H1 (cell line): ENCODE data around the gene NUDT6. TPM values are rescaled to one million over a fixed set of nuclear protein-coding genes. Genes with fewer than 3 reads are reported as not detected.

Experiments
- ATF2 ChIP-seq: IDR thresholded peaks from 2 replicates; pipeline ENCODE4 v1.6.1; 2012; ENCODE audit warnings: low read length, inconsistent platforms
- HDAC2 ChIP-seq, 2 experiments: fragments of 300-600 bp in 1 of 2; sonication (generic) in 1 of 2; IDR thresholded peaks; 2 replicates each; pipeline ENCODE4 v1.6.1; 2011 to 2012; ENCODE audit warnings: low read depth in 2 of 2, low read length in 2 of 2, mild to moderate bottlenecking in 2 of 2, moderate library complexity in 2 of 2, borderline replicate concordance in 1 of 2, inconsistent platforms in 1 of 2
- KDM5A ChIP-seq: fragments of 200-600 bp; IDR thresholded peaks from 2 replicates; pipeline ENCODE4 v1.7.1; 2012; ENCODE audit warnings: mild to moderate bottlenecking, low read length, inconsistent platforms, mixed read lengths
- POLR2A ChIP-seq, 2 experiments: IDR thresholded peaks; 1 replicate in 1 of 2; 2 replicates in 1 of 2; pipeline ENCODE4 v1.6.1; 2011; ENCODE audit warnings: low read depth in 2 of 2, low read length in 2 of 2, mild to moderate bottlenecking in 2 of 2; ENCODE audit errors: control extremely low read depth in 1 of 2
- POLR2AphosphoS5 ChIP-seq: IDR thresholded peaks from 2 replicates; pipeline ENCODE4 v1.6.1; 2011; ENCODE audit warnings: low read depth, low read length
- polyA plus RNA-seq, 7 experiments: library from polyadenylated mRNA; depleted of rRNA in 3 of 7; stranded (reverse) in 5 of 7; unstranded in 2 of 7; fragments of >200 nt in 5 of 7; fragments of 200-250 nt in 2 of 7; gene quantifications; 1 replicate in 5 of 7; 2 replicates in 1 of 7; 4 replicates in 1 of 7; pipeline versions ENCODE4 v1.2.1 to v1.2.3, GENCODE V29; 2011 to 2013; ENCODE audit warnings: missing spikeins in 2 of 7, mixed read lengths in 2 of 7
- total RNA-seq: library from RNA; stranded (reverse); fragmentation: NEBNext Ultra II Directional; extraction: Animal tissue kit (Norgen Biotek cat#: 25700); gene quantifications from 2 replicates; pipeline ENCODE4 v1.2.1, GENCODE V29; 2021
- TF ChIP-seq, protein P1 (sequence below): fragments of 300-600 bp; sonication (generic); IDR thresholded peaks from 2 replicates; pipeline ENCODE4 v1.7.1; 2012; ENCODE audit warnings: low read length, moderate library complexity, mild to moderate bottlenecking, inconsistent platforms; ENCODE audit not compliant: insufficient replicate concordance

The NUDT6 gene
- total and polyA plus RNA-seq, 2 of the 8 experiments (the other 6 are each of a cell fraction or from before 2014, with no cell fraction given): 5.0 to 12.4 TPM

DNA sequence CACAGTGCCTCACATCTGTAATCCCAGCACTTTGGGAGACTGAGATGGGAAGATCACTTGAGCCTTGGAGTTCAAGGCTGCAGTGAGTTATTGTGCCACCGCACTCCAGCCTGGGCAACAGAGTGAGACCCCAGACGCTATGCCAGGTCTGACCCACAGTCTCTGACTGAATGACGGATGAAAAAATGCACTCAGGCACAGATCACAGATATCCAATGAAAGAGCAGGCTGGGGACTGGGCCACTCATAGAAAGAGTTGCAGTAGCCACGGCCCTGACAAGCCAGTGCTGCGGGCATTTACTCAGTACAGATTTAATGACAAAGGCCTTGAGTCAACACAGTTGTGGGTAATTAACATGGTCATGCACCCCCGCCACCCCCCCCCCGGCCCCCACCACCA lies 22.7 kb downstream of the NUDT6 start (continued):
- TF ChIP-seq, protein P1, sequence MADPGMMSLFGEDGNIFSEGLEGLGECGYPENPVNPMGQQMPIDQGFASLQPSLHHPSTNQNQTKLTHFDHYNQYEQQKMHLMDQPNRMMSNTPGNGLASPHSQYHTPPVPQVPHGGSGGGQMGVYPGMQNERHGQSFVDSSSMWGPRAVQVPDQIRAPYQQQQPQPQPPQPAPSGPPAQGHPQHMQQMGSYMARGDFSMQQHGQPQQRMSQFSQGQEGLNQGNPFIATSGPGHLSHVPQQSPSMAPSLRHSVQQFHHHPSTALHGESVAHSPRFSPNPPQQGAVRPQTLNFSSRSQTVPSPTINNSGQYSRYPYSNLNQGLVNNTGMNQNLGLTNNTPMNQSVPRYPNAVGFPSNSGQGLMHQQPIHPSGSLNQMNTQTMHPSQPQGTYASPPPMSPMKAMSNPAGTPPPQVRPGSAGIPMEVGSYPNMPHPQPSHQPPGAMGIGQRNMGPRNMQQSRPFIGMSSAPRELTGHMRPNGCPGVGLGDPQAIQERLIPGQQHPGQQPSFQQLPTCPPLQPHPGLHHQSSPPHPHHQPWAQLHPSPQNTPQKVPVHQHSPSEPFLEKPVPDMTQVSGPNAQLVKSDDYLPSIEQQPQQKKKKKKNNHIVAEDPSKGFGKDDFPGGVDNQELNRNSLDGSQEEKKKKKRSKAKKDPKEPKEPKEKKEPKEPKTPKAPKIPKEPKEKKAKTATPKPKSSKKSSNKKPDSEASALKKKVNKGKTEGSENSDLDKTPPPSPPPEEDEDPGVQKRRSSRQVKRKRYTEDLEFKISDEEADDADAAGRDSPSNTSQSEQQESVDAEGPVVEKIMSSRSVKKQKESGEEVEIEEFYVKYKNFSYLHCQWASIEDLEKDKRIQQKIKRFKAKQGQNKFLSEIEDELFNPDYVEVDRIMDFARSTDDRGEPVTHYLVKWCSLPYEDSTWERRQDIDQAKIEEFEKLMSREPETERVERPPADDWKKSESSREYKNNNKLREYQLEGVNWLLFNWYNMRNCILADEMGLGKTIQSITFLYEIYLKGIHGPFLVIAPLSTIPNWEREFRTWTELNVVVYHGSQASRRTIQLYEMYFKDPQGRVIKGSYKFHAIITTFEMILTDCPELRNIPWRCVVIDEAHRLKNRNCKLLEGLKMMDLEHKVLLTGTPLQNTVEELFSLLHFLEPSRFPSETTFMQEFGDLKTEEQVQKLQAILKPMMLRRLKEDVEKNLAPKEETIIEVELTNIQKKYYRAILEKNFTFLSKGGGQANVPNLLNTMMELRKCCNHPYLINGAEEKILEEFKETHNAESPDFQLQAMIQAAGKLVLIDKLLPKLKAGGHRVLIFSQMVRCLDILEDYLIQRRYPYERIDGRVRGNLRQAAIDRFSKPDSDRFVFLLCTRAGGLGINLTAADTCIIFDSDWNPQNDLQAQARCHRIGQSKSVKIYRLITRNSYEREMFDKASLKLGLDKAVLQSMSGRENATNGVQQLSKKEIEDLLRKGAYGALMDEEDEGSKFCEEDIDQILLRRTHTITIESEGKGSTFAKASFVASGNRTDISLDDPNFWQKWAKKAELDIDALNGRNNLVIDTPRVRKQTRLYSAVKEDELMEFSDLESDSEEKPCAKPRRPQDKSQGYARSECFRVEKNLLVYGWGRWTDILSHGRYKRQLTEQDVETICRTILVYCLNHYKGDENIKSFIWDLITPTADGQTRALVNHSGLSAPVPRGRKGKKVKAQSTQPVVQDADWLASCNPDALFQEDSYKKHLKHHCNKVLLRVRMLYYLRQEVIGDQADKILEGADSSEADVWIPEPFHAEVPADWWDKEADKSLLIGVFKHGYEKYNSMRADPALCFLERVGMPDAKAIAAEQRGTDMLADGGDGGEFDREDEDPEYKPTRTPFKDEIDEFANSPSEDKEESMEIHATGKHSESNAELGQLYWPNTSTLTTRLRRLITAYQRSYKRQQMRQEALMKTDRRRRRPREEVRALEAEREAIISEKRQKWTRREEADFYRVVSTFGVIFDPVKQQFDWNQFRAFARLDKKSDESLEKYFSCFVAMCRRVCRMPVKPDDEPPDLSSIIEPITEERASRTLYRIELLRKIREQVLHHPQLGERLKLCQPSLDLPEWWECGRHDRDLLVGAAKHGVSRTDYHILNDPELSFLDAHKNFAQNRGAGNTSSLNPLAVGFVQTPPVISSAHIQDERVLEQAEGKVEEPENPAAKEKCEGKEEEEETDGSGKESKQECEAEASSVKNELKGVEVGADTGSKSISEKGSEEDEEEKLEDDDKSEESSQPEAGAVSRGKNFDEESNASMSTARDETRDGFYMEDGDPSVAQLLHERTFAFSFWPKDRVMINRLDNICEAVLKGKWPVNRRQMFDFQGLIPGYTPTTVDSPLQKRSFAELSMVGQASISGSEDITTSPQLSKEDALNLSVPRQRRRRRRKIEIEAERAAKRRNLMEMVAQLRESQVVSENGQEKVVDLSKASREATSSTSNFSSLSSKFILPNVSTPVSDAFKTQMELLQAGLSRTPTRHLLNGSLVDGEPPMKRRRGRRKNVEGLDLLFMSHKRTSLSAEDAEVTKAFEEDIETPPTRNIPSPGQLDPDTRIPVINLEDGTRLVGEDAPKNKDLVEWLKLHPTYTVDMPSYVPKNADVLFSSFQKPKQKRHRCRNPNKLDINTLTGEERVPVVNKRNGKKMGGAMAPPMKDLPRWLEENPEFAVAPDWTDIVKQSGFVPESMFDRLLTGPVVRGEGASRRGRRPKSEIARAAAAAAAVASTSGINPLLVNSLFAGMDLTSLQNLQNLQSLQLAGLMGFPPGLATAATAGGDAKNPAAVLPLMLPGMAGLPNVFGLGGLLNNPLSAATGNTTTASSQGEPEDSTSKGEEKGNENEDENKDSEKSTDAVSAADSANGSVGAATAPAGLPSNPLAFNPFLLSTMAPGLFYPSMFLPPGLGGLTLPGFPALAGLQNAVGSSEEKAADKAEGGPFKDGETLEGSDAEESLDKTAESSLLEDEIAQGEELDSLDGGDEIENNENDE: no peak
- TF ChIP-seq HDAC2 (IDR thresholded peaks at IDR 0.05; ENCODE audit: borderline replicate concordance in 1 of 2, low read depth in 2 of 2, low read length in 2 of 2) (0 out of 4 replicates have a peak, but pooled peaks of 1 of the 2 experiments have one; percentile 56), POLR2AphosphoS5 (peak; percentile 77; the same call in 1 of the 2 replicates), POLR2A (IDR thresholded peaks at IDR 0.05; ENCODE audit: control extremely low read depth in 1 of 2, low read depth in 2 of 2, low read length in 2 of 2) (peak; percentile 46 to 70), KDM5A (no peak), ATF2 (peak; percentile 31; the same call in 1 of the 2 replicates)
